ENCODE measurements around the gene LRRC45. TPM values are rescaled to one million over a fixed set of nuclear protein-coding genes. Genes with fewer than 3 reads are reported as not detected.

LRRC45 gene
- total RNA-seq, 1 experiment from 2014 or later, result 41.5 TPM

DNA sequence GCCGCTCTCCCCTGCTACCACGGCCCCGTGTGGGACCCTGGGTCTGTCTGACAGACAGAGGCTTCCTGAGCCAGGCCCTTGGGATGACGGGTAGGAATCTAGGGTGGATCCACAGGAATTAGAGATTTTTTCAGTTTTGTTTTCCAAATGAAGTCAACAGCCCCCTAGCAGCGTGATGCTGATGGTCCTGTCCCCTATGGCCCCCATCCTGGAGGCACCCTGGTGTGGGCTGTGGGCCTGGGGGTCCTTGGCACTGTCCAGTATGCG, 15.9 kb upstream of the LRRC45 start:
- DNase-seq, result no peak
- no peak overlapping the region for H3K27ac ChIP-seq
- H3K4me1 ChIP-seq (replicated peaks; ENCODE audit: insufficient read depth), result peaks cover 21% of the 10 kb centered on the region
- H3K9me3 ChIP-seq (ENCODE audit: insufficient read depth, low read depth), result no peaks in the 10 kb centered on the region
- H3F3A ChIP-seq (ENCODE audit: insufficient read depth, low read depth), result peaks cover 10% of the 10 kb centered on the region; the same call in 1 of the 2 replicates
- H3K27me3 ChIP-seq (ENCODE audit: insufficient read depth, low read depth), result no peaks in the 10 kb centered on the region
- H3K4me2 ChIP-seq, result no peak overlapping the region
- H3K36me3 ChIP-seq (ENCODE audit: low read depth), result no peaks in the 10 kb centered on the region
- no peaks in the 10 kb centered on the region for H4K20me1 ChIP-seq (ENCODE audit: insufficient read depth)
- H3K4me3 ChIP-seq, result no peak overlapping the region
- ChIA-PET CTCF (no interaction called here), POLR2A (ENCODE audit: unreplicated experiment) (no interaction called here)
- H3K9me2 ChIP-seq (ENCODE audit: insufficient read depth), result no peaks in the 10 kb centered on the region
- H2AFZ ChIP-seq, result no peak overlapping the region
- TF ChIP-seq EZH2 (IDR thresholded peaks at IDR 0.05; ENCODE audit: low read depth), result no peak
- TF ChIP-seq, protein P1, sequence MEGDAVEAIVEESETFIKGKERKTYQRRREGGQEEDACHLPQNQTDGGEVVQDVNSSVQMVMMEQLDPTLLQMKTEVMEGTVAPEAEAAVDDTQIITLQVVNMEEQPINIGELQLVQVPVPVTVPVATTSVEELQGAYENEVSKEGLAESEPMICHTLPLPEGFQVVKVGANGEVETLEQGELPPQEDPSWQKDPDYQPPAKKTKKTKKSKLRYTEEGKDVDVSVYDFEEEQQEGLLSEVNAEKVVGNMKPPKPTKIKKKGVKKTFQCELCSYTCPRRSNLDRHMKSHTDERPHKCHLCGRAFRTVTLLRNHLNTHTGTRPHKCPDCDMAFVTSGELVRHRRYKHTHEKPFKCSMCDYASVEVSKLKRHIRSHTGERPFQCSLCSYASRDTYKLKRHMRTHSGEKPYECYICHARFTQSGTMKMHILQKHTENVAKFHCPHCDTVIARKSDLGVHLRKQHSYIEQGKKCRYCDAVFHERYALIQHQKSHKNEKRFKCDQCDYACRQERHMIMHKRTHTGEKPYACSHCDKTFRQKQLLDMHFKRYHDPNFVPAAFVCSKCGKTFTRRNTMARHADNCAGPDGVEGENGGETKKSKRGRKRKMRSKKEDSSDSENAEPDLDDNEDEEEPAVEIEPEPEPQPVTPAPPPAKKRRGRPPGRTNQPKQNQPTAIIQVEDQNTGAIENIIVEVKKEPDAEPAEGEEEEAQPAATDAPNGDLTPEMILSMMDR (conservative IDR thresholded peaks at IDR 0.05), result no peak
- intact Hi-C loops (cut with micrococcal nuclease; ENCODE audit: unreplicated experiment), result no loop called here
- no TSS peak for BruUV-seq (replicated peaks)
- no peaks in the 10 kb centered on the region for H3K79me2 ChIP-seq (ENCODE audit: low read depth)

DNA sequence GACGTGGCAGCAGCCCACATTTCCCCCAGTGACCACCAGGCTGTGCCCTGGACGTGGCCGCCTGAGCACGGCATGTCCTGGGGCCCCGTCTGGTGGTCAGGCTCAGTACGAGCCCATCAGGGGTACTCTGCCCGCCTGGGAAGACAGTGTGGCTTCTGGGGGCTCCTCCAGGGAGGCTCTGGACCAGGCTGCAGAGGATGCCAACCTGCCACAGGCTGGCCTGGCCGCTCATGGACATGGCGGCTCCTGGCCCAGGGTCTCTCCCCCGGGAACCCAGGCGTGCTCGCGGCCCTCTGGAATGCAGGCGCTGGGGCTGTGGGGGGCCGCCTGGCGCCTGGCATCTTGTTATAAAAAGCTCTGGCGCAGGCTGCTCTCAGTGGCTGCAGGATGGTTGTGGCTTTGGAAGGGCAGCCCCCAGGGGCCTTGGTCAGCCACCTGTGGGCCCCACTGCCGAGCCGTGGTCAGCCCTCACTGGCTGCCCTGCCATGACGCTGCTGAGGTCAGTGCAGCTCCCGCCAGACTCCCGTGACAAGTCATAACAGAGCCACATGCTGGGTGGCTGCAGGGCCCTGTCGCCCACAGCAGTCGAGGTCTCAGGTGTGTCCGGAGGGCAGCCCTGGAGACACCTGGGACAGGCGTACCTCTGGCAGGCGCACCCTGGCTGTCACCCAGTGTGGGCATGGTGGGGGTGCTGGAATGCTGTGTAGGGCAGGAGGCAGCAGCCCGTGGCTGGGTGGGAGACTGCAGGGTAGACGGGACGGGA, 15.4 kb upstream of the LRRC45 start:
- Histone ChIP-seq H3K79me2 (ENCODE audit: low read depth) (no peaks in the 10 kb centered on the region), H3K9me2 (ENCODE audit: insufficient read depth) (no peaks in the 10 kb centered on the region), H3K27ac (no peak overlapping the region), H3K4me2 (no peak overlapping the region), H3K4me3 (no peak overlapping the region), H3K27me3 (ENCODE audit: insufficient read depth, low read depth) (no peaks in the 10 kb centered on the region), H3K9me3 (ENCODE audit: insufficient read depth, low read depth) (no peaks in the 10 kb centered on the region), H4K20me1 (ENCODE audit: insufficient read depth) (no peaks in the 10 kb centered on the region), H2AFZ (no peak overlapping the region), H3K36me3 (ENCODE audit: low read depth) (no peaks in the 10 kb centered on the region), H3K4me1 (replicated peaks; ENCODE audit: insufficient read depth) (peaks cover 16% of the 10 kb centered on the region), H3F3A (ENCODE audit: insufficient read depth, low read depth) (peaks cover 9% of the 10 kb centered on the region; the same call in 1 of the 2 replicates)
- BruUV-seq (replicated peaks), result no TSS peak
- intact Hi-C loops (cut with micrococcal nuclease; ENCODE audit: unreplicated experiment), result no loop called here
- DNase-seq, result no peak
- ChIA-PET POLR2A (ENCODE audit: unreplicated experiment) (no interaction called here), CTCF (no interaction called here)
- TF ChIP-seq EZH2 (IDR thresholded peaks at IDR 0.05; ENCODE audit: low read depth), result no peak
- TF ChIP-seq, protein P1 (conservative IDR thresholded peaks at IDR 0.05), result no peak

DNA sequence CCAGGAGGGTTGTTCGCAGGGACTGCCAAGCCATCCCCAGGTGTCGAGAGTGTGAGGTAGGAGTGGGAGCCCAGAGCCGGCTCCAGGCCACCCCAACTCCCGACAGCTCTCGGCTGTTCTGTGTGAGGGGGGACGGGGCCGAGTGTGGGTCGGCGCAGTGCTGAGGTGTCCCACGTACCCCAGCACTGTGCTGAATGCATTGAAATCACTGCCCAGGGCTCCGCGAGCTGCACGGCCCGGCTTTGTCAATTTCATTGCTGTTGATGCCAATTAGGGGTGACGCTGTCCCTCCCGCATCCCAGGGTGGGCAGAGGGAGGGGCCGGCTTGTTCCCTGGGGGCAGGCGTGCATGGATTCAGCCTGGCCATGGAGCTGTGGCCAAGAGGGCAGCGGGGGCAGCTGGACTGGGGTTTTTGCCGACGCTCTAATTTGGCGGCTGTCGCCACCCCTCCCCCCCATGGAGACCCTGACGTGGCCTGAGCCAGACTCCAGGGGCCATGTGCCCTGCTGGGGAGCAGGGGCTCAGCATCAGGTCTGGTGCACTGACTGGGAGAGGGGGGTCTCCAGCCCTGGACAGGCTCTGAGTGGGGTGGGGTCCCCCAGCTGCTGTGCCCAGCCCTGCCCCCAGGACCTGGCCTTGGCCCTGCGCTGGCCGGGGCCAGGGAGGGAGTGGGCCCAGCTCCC, 14.7 kb upstream of the LRRC45 start:
- no peak for TF ChIP-seq EZH2 (IDR thresholded peaks at IDR 0.05; ENCODE audit: low read depth)
- TF ChIP-seq, protein P1 (conservative IDR thresholded peaks at IDR 0.05), result no peak
- DNase-seq, result no peak
- H3K9me3 ChIP-seq (ENCODE audit: insufficient read depth, low read depth), result no peaks in the 10 kb centered on the region
- H3K27me3 ChIP-seq (ENCODE audit: insufficient read depth, low read depth), result no peaks in the 10 kb centered on the region
- no peaks in the 10 kb centered on the region for H3K36me3 ChIP-seq (ENCODE audit: low read depth)
- intact Hi-C loops (cut with micrococcal nuclease; ENCODE audit: unreplicated experiment), result no loop called here
- H3K27ac ChIP-seq, result no peak overlapping the region
- no peak overlapping the region for H3K4me3 ChIP-seq
- no peak overlapping the region for H2AFZ ChIP-seq
- H3K9me2 ChIP-seq (ENCODE audit: insufficient read depth), result no peaks in the 10 kb centered on the region
- ChIA-PET CTCF (no interaction called here), POLR2A (ENCODE audit: unreplicated experiment) (no interaction called here)
- H3K4me2 ChIP-seq, result no peak overlapping the region
- no peaks in the 10 kb centered on the region for H4K20me1 ChIP-seq (ENCODE audit: insufficient read depth)
- H3K79me2 ChIP-seq (ENCODE audit: low read depth), result no peaks in the 10 kb centered on the region
- H3F3A ChIP-seq (ENCODE audit: insufficient read depth, low read depth), result peaks cover 2% of the 10 kb centered on the region; the same call in 1 of the 2 replicates
- H3K4me1 ChIP-seq (replicated peaks; ENCODE audit: insufficient read depth), result peaks cover 9% of the 10 kb centered on the region
- no TSS peak for BruUV-seq (replicated peaks)
